Suprapubic skin (tissue), 3 donors: Measurements from ENCODE around the gene NBEAL1.
"Not testable (repeated sequence)": the region's sequence is repeated elsewhere in the genome, so short reads cannot be mapped to it uniquely, and the experiment has no call there.

ENCODE experiments used
- CTCF ChIP-seq, 2 donors: fragments of 200-600 bp in 1 of 2; fragments of 450-650 bp in 1 of 2; sonication (generic) in 1 of 2; IDR thresholded peaks; one replicate each; pipeline ENCODE4 v1.5.1; 2016 to 2019; ENCODE audit warnings: antibody characterized with exemption in 2 of 2, mild to moderate bottlenecking in 1 of 2, moderate library complexity in 1 of 2
- POLR2A ChIP-seq, 2 donors: fragments of 450-650 bp; IDR thresholded peaks; one replicate each; pipeline ENCODE4 v1.6.1; 2017; ENCODE audit warnings: antibody characterized with exemption in 2 of 2, mild to moderate bottlenecking in 2 of 2, moderate library complexity in 2 of 2

GRCh38 chr2:203190547-203190946 is 175.9 kb downstream of the NBEAL1 start:
- TF ChIP-seq CTCF, POLR2A (IDR thresholded peaks at IDR 0.05): not testable (repeated sequence)
